IMR-90 (cell line): ENCODE measurements around the gene ANGPT4. TPM values are rescaled to one million over a fixed set of nuclear protein-coding genes. Genes with fewer than 3 reads are reported as not detected.

ENCODE experiments used
- ATAC-seq: fragments of 200-7000 bp; cut with Tn5 transposase; 2 replicates; pipeline ENCODE4 v1.9.1; 2020; ENCODE audit warnings: low read depth, mild to moderate bottlenecking, moderate library complexity
- BruUV-seq: library from RNA; stranded (reverse); fragments of 400-500 nt; replicated peaks from 2 replicates; lab custom pipeline; 2021; lab: Mats Ljungman, UMichigan
- CTCF ChIA-PET: fragments of 300-600 bp; formaldehyde crosslinking; extraction: SDS; loops from one replicate; lab custom pipeline; 2021; ENCODE audit warnings: antibody characterized with exemption; lab: Yijun Ruan, JAX
- POLR2A ChIA-PET: fragments of 300-600 bp; sonication (Branson Sonifier 250); formaldehyde crosslinking; loops from one replicate; lab custom pipeline; 2022; ENCODE audit warnings: antibody characterized with exemption; ENCODE audit not compliant: unreplicated experiment; lab: Charles Lee
- DNase-seq: peaks from one replicate; pipeline ENCODE4 v3.0.0; 2013
- H2AFZ ChIP-seq: replicated peaks from 2 replicates; pipeline ENCODE3; 2013; ENCODE audit warnings: low read length, mild to moderate bottlenecking; ENCODE audit not compliant: poor library complexity
- H2AK5ac ChIP-seq: 2 replicates; pipeline ENCODE4 v1.6.1; 2013; ENCODE audit warnings: low read depth, low read length, inconsistent platforms
- H2AK9ac ChIP-seq: replicated peaks from 2 replicates; pipeline ENCODE3; 2013; ENCODE audit warnings: mild to moderate bottlenecking, low read depth, low read length, moderate library complexity; ENCODE audit not compliant: poor library complexity
- H2BK120ac ChIP-seq: 2 replicates; pipeline ENCODE4 v1.6.1; 2013; ENCODE audit warnings: low read depth, low read length, inconsistent platforms
- H2BK15ac ChIP-seq: 3 replicates; pipeline ENCODE4 v1.6.1; 2013; ENCODE audit warnings: low read depth, low read length, inconsistent platforms
- H2BK20ac ChIP-seq: 2 replicates; pipeline ENCODE4 v1.6.1; 2013; ENCODE audit warnings: low read depth, mild to moderate bottlenecking, inconsistent platforms, low read length, moderate library complexity
- H2BK5ac ChIP-seq: 2 replicates; pipeline ENCODE4 v1.6.1; 2013; ENCODE audit warnings: mild to moderate bottlenecking, low read depth, low read length, inconsistent platforms; ENCODE audit not compliant: poor library complexity, severe bottlenecking
- H3K14ac ChIP-seq: replicated peaks from 2 replicates; pipeline ENCODE4 v1.6.1; 2013; ENCODE audit warnings: low read depth, low read length, inconsistent platforms
- H3K18ac ChIP-seq: 2 replicates; pipeline ENCODE4 v1.6.1; 2013; ENCODE audit warnings: low read depth, low read length, control low read depth
- H3K23ac ChIP-seq: 2 replicates; pipeline ENCODE4 v1.6.1; 2013; ENCODE audit warnings: low read depth, low read length, inconsistent platforms
- H3K27ac ChIP-seq: 2 replicates; pipeline ENCODE4 v1.5.1; 2013; ENCODE audit warnings: mild to moderate bottlenecking, control low read depth, low read length; ENCODE audit not compliant: insufficient read depth
- H3K27me3 ChIP-seq: 2 replicates; pipeline ENCODE4 v1.6.1; 2013; ENCODE audit warnings: low read length; ENCODE audit not compliant: control insufficient read depth, insufficient read depth
- H3K36me3 ChIP-seq: 2 replicates; pipeline ENCODE4 v1.6.1; 2013; ENCODE audit warnings: low read length, mixed read lengths; ENCODE audit not compliant: control insufficient read depth, insufficient read depth
- H3K4ac ChIP-seq: 2 replicates; pipeline ENCODE4 v1.6.1; 2013; ENCODE audit warnings: low read depth, low read length, inconsistent platforms
- H3K4me1 ChIP-seq: 2 replicates; pipeline ENCODE4 v1.6.1; 2013; ENCODE audit warnings: low read length, mixed read lengths; ENCODE audit not compliant: control insufficient read depth, insufficient read depth
- H3K4me2 ChIP-seq: 2 replicates; pipeline ENCODE4 v1.6.1; 2013; ENCODE audit warnings: low read depth, mild to moderate bottlenecking, control low read depth, low read length, moderate library complexity
- H3K4me3 ChIP-seq: 2 replicates; pipeline ENCODE4 v1.5.1; 2013; ENCODE audit warnings: low read depth, mild to moderate bottlenecking, control low read depth, low read length, moderate library complexity; ENCODE audit not compliant: insufficient read depth
- H3K56ac ChIP-seq: 2 replicates; pipeline ENCODE4 v1.6.1; 2013; ENCODE audit warnings: low read length, inconsistent platforms; ENCODE audit not compliant: insufficient read depth; ENCODE audit errors: extremely low read depth
- H3K79me1 ChIP-seq, 2 experiments: 2 replicates each; pipeline ENCODE4 v1.6.1; 2013; ENCODE audit warnings: low read length in 2 of 2, inconsistent platforms in 1 of 2, low read depth in 1 of 2
- H3K9ac ChIP-seq: 2 replicates; pipeline ENCODE4 v1.6.1; 2013; ENCODE audit warnings: low read depth, low read length, control low read depth
- H3K9me1 ChIP-seq: 2 replicates; pipeline ENCODE4 v1.6.1; 2013; ENCODE audit warnings: low read length, inconsistent platforms; ENCODE audit not compliant: insufficient read depth
- H3K9me3 ChIP-seq: 2 replicates; pipeline ENCODE4 v1.6.1; 2013; ENCODE audit warnings: low read length; ENCODE audit not compliant: control insufficient read depth, insufficient read depth
- H4K20me1 ChIP-seq: 2 replicates; pipeline ENCODE4 v1.6.1; 2013; ENCODE audit warnings: low read length, inconsistent platforms; ENCODE audit not compliant: insufficient read depth
- H4K5ac ChIP-seq: 2 replicates; pipeline ENCODE4 v1.6.1; 2013; ENCODE audit warnings: mild to moderate bottlenecking, low read depth, low read length, control low read depth
- H4K8ac ChIP-seq, 2 experiments: 2 replicates each; pipeline ENCODE4 v1.6.1; 2013; ENCODE audit warnings: low read depth in 2 of 2, low read length in 2 of 2, control low read depth in 1 of 2, inconsistent platforms in 1 of 2
- H4K91ac ChIP-seq: 2 replicates; pipeline ENCODE4 v1.6.1; 2013; ENCODE audit warnings: low read depth, low read length, inconsistent platforms; ENCODE audit not compliant: insufficient read depth
- BHLHE40 ChIP-seq: fragments of 150-350 bp; IDR thresholded peaks from 2 replicates; pipeline ENCODE4 v1.6.1; 2016; ENCODE audit warnings: mild to moderate bottlenecking, low read depth, low read length
- POLR2A ChIP-seq: IDR thresholded peaks from 2 replicates; pipeline ENCODE4 v1.6.1; 2012; ENCODE audit warnings: mild to moderate bottlenecking, low read depth, low read length
- WGBS, 2 experiments: methylation state at CpG; one replicate each; pipeline versions ENCODE4 v1.1.5 to v1.1.7; 2013; ENCODE audit warnings: missing lambda C conversion rate in 2 of 2; ENCODE audit not compliant: insufficient read length in 1 of 2; ENCODE audit errors: extremely low coverage in 2 of 2; 5-methylcytosine and 5-hydroxymethylcytosine counted together
- dilution Hi-C: fragments of 300-500 bp; cut with HindIII; formaldehyde crosslinking; loops from one replicate; pipeline ENCODE4 v1.14.3; 2018; ENCODE audit warnings: low sequenced_read_pairs; ENCODE audit not compliant: unreplicated experiment
- in situ Hi-C: fragments of 300-500 bp; cut with MboI; formaldehyde crosslinking; loops from 3 replicates; pipeline ENCODE4 v1.14.3; 2019; ENCODE audit warnings: low sequenced_read_pairs, inconsistent platforms, mixed read lengths
- intact Hi-C: fragments of 100-400 bp; cut with micrococcal nuclease; formaldehyde crosslinking; loops from 2 replicates; pipeline ENCODE4 v1.10.0; 2022
- polyA plus RNA-seq, 3 experiments: library from polyadenylated mRNA; depleted of rRNA; stranded (reverse); fragments of >200 nt; gene quantifications; 2 replicates each; pipeline ENCODE4 v1.2.3, GENCODE V29; 2012; ENCODE audit warnings: low replicate concordance in 1 of 3
- total RNA-seq: library from RNA; depleted of rRNA; stranded (reverse); fragments of >200 nt; gene quantifications from 2 replicates; pipeline ENCODE4 v1.2.3, GENCODE V29; 2012
- TF ChIP-seq, protein P1 (sequence below): fragments of 150-350 bp; IDR thresholded peaks from 2 replicates; pipeline ENCODE4 v1.6.1; 2017; ENCODE audit warnings: mild to moderate bottlenecking, antibody characterized with exemption, low read length, low read depth
- TF ChIP-seq, protein P2 (sequence below): fragments of 150-350 bp; IDR thresholded peaks from 2 replicates; pipeline ENCODE4 v1.6.1; 2016; ENCODE audit warnings: low read depth, mild to moderate bottlenecking, low read length, moderate library complexity, borderline replicate concordance

Gene ANGPT4
- total and polyA plus RNA-seq, 2 of the 4 experiments (the other 2 are of a cell fraction), result not detected

DNA sequence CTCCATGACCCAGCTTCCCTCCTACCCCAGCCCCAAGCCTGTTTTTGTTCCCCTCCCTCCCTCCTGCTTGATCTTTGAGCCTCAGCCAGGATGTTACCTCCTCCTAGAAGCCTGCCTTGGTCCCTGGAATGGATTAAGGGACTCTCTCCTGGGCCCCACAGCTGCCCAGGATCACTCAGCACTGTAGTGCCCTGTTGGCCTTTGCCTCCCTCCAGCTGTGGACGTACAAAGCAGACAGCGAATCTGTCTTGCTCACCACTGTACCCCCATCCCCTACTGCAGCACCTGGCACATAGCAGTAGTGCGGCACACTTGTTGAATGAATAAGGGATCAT is 94.4 kb downstream of the ANGPT4 start (continued):
- TF ChIP-seq, protein P1, sequence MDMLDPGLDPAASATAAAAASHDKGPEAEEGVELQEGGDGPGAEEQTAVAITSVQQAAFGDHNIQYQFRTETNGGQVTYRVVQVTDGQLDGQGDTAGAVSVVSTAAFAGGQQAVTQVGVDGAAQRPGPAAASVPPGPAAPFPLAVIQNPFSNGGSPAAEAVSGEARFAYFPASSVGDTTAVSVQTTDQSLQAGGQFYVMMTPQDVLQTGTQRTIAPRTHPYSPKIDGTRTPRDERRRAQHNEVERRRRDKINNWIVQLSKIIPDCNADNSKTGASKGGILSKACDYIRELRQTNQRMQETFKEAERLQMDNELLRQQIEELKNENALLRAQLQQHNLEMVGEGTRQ, result no peak
- no peak for TF ChIP-seq BHLHE40

DNA sequence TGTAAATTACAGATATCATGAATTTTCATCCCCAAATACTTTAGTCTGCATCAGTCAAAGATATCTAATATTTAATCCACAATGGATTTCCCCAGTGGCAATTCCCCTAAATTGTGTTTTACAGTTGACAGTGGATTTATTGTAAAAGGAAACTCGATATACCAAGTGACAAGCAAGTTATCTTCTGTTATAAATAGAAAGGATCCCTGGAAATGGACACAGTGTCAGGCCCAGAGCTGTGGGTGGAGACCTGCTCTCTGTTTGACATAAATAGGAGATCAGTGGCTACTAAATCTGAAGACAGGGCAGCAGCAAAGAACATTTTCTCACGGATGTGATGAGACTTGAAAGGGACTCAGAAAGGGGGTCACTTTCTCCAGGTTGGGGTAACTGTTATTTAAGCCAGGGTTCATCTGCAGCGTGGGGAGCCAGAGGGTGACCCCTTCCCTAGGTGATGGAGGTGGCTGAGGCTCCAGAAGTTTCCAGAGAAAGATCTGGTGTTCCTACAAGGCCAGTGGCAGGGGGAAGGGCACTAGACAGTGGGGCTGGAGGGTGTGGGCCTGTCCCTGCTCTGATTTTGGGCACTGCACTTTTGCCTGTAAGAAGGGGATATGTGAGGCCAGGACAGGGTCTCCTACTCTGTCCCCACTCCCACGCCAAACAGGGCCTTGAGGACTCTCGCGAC is 94.9 kb downstream of the ANGPT4 start:
- in situ Hi-C loops, result loop anchor here (10.0 kb wide), 1 partner anchor 294 kb away; the partner anchor contains the start of gene PSMF1
- no peak overlapping the region for H3K18ac ChIP-seq
- H2AK5ac ChIP-seq, result no peak overlapping the region
- H2BK5ac ChIP-seq, result no peak overlapping the region
- ATAC-seq (no peak), DNase-seq (no peak)
- H4K5ac ChIP-seq, result no peak overlapping the region
- H3K23ac ChIP-seq, result no peak overlapping the region
- H4K20me1 ChIP-seq, result no peaks in the 10 kb centered on the region
- no peaks in the 10 kb centered on the region for H3K9me3 ChIP-seq
- no peak overlapping the region for H3K9ac ChIP-seq
- no peak overlapping the region for H4K91ac ChIP-seq
- no peak overlapping the region for H3K56ac ChIP-seq
- H3K4ac ChIP-seq, result no peak overlapping the region
- H3K4me1 ChIP-seq, result no peaks in the 10 kb centered on the region
- no peaks in the 10 kb centered on the region; the same call in 1 of the 2 replicates for H3K27me3 ChIP-seq
- ChIA-PET CTCF (no interaction called here), POLR2A (no interaction called here)
- no peaks in the 10 kb centered on the region for H3K36me3 ChIP-seq
- TF ChIP-seq, protein P2, sequence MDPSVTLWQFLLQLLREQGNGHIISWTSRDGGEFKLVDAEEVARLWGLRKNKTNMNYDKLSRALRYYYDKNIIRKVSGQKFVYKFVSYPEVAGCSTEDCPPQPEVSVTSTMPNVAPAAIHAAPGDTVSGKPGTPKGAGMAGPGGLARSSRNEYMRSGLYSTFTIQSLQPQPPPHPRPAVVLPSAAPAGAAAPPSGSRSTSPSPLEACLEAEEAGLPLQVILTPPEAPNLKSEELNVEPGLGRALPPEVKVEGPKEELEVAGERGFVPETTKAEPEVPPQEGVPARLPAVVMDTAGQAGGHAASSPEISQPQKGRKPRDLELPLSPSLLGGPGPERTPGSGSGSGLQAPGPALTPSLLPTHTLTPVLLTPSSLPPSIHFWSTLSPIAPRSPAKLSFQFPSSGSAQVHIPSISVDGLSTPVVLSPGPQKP, result no peak
- TF ChIP-seq POLR2A, result no peak
- no peak overlapping the region for H3K4me3 ChIP-seq
- dilution Hi-C loops, result no loop called here
- no peak overlapping the region for H4K8ac ChIP-seq
- H2BK120ac ChIP-seq, result no peak overlapping the region
- H3K27ac ChIP-seq, result no peak overlapping the region
- H2AFZ ChIP-seq, result no peak overlapping the region
- no peak overlapping the region for H3K4me2 ChIP-seq
- no peak overlapping the region for H3K14ac ChIP-seq
- WGBS, 2 experiments, result 17% methylated on average over 1 of the region's 6 CpGs; no CpG with 5 or more reads in 1 of the 2 experiments
- no TSS peak for BruUV-seq
- no peak overlapping the region for H2BK15ac ChIP-seq
- H2BK20ac ChIP-seq, result no peak overlapping the region
- no peak overlapping the region for H2AK9ac ChIP-seq
- intact Hi-C loops, result no loop called here
- no peaks in the 10 kb centered on the region for H3K9me1 ChIP-seq
- H3K79me1 ChIP-seq, result no peaks in the 10 kb centered on the region
